Measurements from ENCODE around the gene SNX20. TPM values are rescaled to one million over a fixed set of nuclear protein-coding genes. Genes with fewer than 3 reads are reported as not detected.

SNX20 gene
- total RNA-seq, 1 experiment from 2014 or later = not detected

DNA sequence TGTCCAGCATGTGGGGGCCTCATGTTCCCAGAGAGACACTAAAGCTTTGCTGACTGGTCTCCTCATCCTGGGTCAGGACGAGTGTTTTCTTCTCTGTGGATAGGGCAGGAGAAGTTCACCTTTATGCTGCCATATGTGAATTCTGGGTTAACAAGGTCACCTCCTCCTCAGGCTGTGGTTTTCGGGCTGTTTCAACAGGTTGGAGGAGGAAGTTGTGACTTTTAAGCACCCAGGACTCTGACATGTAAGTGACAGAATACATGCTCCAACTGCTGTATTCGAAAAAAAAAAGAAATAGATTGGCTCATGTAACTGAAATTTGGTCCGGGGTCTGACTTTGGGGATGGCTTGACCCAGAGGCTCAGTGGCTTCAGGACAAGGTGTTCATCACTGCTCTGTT is 54.2 kb downstream of the SNX20 start:
- Mint-ChIP-seq H3K4me1 (peaks cover 0 to 4% of the 10 kb centered on the region in 2 experiments; a peak in 1 of 4 replicates), H3K27ac (no peak overlapping the region), H3K4me3 (no peak overlapping the region; a peak in 1 of 5 replicates), H3K27me3 (ENCODE audit: low read depth) (no peaks in the 10 kb centered on the region; the same call in 1 of the 2 replicates), H3K9me3 (no peaks in the 10 kb centered on the region), H3K36me3 (ENCODE audit: insufficient read depth in 1 of 3, low read depth in 3 of 3) (no peaks in the 10 kb centered on the region)
- H3K4me2 ChIP-seq (ENCODE audit: insufficient read depth, insufficient read length, low read length) = no peak overlapping the region
- no peak overlapping the region for H4K91ac ChIP-seq (ENCODE audit: insufficient read length, low read depth, low read length)
- H2BK20ac ChIP-seq (ENCODE audit: low read depth, low read length, poor library complexity, severe bottlenecking) = no peak overlapping the region
- no peak overlapping the region for H3T11ph ChIP-seq (ENCODE audit: low read length)
- no peak overlapping the region for H2BK120ac ChIP-seq (ENCODE audit: low read depth, low read length, poor library complexity, severe bottlenecking)
- no peak overlapping the region for H3K27ac ChIP-seq (ENCODE audit: insufficient read length, low read depth, low read length)
- H3K23ac ChIP-seq (ENCODE audit: insufficient read length, low read depth, low read length) = no peak overlapping the region
- no peaks in the 10 kb centered on the region for H4K20me1 ChIP-seq (ENCODE audit: control insufficient read depth, insufficient read depth, insufficient read length)
- DNase-seq = no peak
- no peak overlapping the region for H3K14ac ChIP-seq (ENCODE audit: insufficient read depth, low read length)
- no peaks in the 10 kb centered on the region for H3K9me3 ChIP-seq (ENCODE audit: control insufficient read depth, low read depth, low read length)
- H2AFZ ChIP-seq (ENCODE audit: low read length) = no peak overlapping the region
- H3K9ac ChIP-seq (ENCODE audit: extremely low read depth, insufficient read length, low read length) = no peak overlapping the region
- H3K4ac ChIP-seq (ENCODE audit: low read depth, low read length) = no peak overlapping the region
- H3K23me2 ChIP-seq (ENCODE audit: insufficient read length, low read depth, low read length, poor library complexity, severe bottlenecking) = peaks cover 3% of the 10 kb centered on the region
- no peak overlapping the region for H2BK5ac ChIP-seq (ENCODE audit: insufficient read length, low read length)
- no peak overlapping the region for H2BK12ac ChIP-seq (ENCODE audit: insufficient read length, low read depth, low read length)
- no peaks in the 10 kb centered on the region for H3K27me3 ChIP-seq (ENCODE audit: insufficient read depth, low read length)
- H3K18ac ChIP-seq (ENCODE audit: insufficient read length, low read depth, low read length) = no peak overlapping the region
- TF ChIP-seq, protein P1, sequence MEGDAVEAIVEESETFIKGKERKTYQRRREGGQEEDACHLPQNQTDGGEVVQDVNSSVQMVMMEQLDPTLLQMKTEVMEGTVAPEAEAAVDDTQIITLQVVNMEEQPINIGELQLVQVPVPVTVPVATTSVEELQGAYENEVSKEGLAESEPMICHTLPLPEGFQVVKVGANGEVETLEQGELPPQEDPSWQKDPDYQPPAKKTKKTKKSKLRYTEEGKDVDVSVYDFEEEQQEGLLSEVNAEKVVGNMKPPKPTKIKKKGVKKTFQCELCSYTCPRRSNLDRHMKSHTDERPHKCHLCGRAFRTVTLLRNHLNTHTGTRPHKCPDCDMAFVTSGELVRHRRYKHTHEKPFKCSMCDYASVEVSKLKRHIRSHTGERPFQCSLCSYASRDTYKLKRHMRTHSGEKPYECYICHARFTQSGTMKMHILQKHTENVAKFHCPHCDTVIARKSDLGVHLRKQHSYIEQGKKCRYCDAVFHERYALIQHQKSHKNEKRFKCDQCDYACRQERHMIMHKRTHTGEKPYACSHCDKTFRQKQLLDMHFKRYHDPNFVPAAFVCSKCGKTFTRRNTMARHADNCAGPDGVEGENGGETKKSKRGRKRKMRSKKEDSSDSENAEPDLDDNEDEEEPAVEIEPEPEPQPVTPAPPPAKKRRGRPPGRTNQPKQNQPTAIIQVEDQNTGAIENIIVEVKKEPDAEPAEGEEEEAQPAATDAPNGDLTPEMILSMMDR (conservative IDR thresholded peaks at IDR 0.05) = no peak
- H3K4me1 ChIP-seq (ENCODE audit: insufficient read depth, low read length) = no peaks in the 10 kb centered on the region
- H3K79me1 ChIP-seq (ENCODE audit: insufficient read depth, low read depth, low read length, poor library complexity, severe bottlenecking) = no peaks in the 10 kb centered on the region
- no peak overlapping the region for H4K5ac ChIP-seq (ENCODE audit: insufficient read length, low read depth, low read length)
- no peak overlapping the region for H2BK15ac ChIP-seq (ENCODE audit: low read depth, low read length)
- H3K79me2 ChIP-seq (ENCODE audit: insufficient read depth, low read length) = no peaks in the 10 kb centered on the region
- no peak overlapping the region for H4K8ac ChIP-seq (replicated peaks; ENCODE audit: insufficient read length, low read depth, low read length)
- WGBS (ENCODE audit: extremely low coverage, insufficient read length, low lambda C conversion rate) = no CpG with 5 or more reads among the region's 4 CpGs
- H3K56ac ChIP-seq (ENCODE audit: insufficient read length, low read depth, low read length) = no peak overlapping the region
- H2AK5ac ChIP-seq (ENCODE audit: insufficient read length, low read length) = no peak overlapping the region

Measured in H9 (cell line).